Right cardiac atrium (tissue), 5 donors: ENCODE data around the gene LSAMP. TPM values are rescaled to one million over a fixed set of nuclear protein-coding genes. Genes with fewer than 3 reads are reported as not detected.

Experiments used
- ATAC-seq, 2 donors: fragments of 200-7000 bp; cut with Tn5 transposase; one replicate each; pipeline versions ENCODE4 v1.8.0 to v1.9.1; 2020; ENCODE audit warnings: moderate library complexity in 2 of 2, mild to moderate bottlenecking in 1 of 2
- DNase-seq, 3 donors: peaks; one replicate each; pipeline ENCODE4 v3.0.0-alpha.2; 2020
- H3K27ac ChIP-seq: one replicate; pipeline ENCODE4 v1.5.1; 2013; ENCODE audit warnings: mild to moderate bottlenecking, low read length, control low read depth, moderate library complexity
- H3K27me3 ChIP-seq: one replicate; pipeline ENCODE4 v1.6.1; 2013; ENCODE audit not compliant: control insufficient read depth, insufficient read depth
- H3K4me1 ChIP-seq: one replicate; pipeline ENCODE4 v1.6.1; 2013; ENCODE audit warnings: low read length; ENCODE audit not compliant: control insufficient read depth, insufficient read depth
- H3K4me3 ChIP-seq: one replicate; pipeline ENCODE4 v1.5.1; 2013; ENCODE audit warnings: low read length, control low read depth
- H3K9me3 ChIP-seq: one replicate; pipeline ENCODE4 v1.6.1; 2013; ENCODE audit warnings: low read length; ENCODE audit not compliant: control insufficient read depth
- WGBS: extraction: QIAGEN DNeasy Blood & Tissue Kit; methylation state at CpG from one replicate; pipeline ENCODE4 v1.1.7; 2013; 5-methylcytosine and 5-hydroxymethylcytosine counted together
- intact Hi-C, 4 donors: fragments of 100-400 bp; cut with DNase I; formaldehyde crosslinking; loops; one replicate each; pipeline versions ENCODE4 v1.11.0 to v1.14.0; 2022 to 2023
- polyA plus RNA-seq: library from polyadenylated mRNA; stranded (reverse); fragments of 200-250 nt; gene quantifications from one replicate; pipeline ENCODE4 v1.2.3, GENCODE V29; 2013
- total RNA-seq, 4 donors: library from RNA; stranded (reverse); fragmentation: NEBNext Ultra II Directional; extraction: Animal tissue kit (Norgen Biotek cat#: 25700); gene quantifications; one replicate each; pipeline ENCODE4 v1.2.1, GENCODE V29; 2021
- donor health status: healthy with polysubstance abuse.
- donor health status: DM: no; HTN: yes; CAD: no.
- donor health status: DM: no; HTN: no; CAD: no.
- donor health status: DM: no; HTN: yes; CAD: no; lungs with severe emphysema.
- donor health status: DM: yes; HTN: yes; CAD: no.

LSAMP gene
- total and polyA plus RNA-seq, 5 donors, result 1.4 to 6.2 (median 3.7) TPM

- Histone ChIP-seq H3K27ac (no peak overlapping the region), H3K9me3 (no peaks in the 10 kb centered on the region), H3K4me1 (peaks cover 3% of the 10 kb centered on the region), H3K4me3 (no peak overlapping the region), H3K27me3 (no peaks in the 10 kb centered on the region)
- WGBS, result 80% methylated on average over 1 of the region's 1 CpG
- ATAC-seq (no peak), DNase-seq (no peak)
- intact Hi-C loops, result no loop called here
These were observed 569.8 kb downstream of the LSAMP start for GRCh38 chr3:115875460-115875859.

DNA sequence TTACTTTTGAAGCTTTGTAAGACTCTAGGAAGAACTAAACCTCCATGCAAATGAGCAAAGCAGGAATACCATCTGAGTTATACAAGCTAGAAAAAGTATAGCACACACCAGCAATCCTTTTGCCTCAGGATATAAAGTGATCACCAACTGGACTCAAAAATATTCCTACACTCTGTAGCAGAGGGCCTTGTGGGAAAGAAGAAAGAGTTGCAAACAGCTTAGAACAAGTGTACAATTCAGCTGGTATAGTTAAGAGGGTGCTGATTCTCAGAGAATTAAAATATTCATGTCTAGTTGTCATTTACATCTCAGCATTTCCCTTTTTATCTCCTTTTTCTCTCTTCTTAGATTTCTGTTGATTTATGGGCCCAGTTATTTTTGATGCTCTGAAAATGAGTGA is 573.6 kb downstream of the LSAMP start:
- no peak overlapping the region for H3K4me3 ChIP-seq
- DNase-seq (no peak), ATAC-seq (no peak)
- no peak overlapping the region for H3K27ac ChIP-seq
- no peaks in the 10 kb centered on the region for H3K27me3 ChIP-seq
- intact Hi-C loops, result no loop called here
- H3K4me1 ChIP-seq, result no peaks in the 10 kb centered on the region
- no peaks in the 10 kb centered on the region for H3K9me3 ChIP-seq

DNA sequence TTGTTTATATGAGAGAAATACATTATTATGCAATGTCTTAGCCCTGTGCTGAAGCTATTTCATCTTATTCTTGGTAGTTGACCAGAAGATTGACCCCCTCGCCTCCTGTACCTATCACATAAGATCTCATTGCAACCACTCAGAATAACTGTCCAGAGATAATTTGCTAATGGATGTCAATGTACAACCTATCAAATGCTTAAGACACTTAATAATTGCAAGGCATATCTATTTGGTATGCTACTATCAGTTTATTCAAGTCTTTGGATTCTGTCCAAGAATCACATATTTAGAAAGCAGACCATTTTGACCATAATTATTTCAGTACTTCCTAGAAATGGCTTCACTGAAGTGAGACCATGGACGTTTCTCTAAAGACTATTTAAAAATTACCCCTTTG is 580.4 kb downstream of the LSAMP start:
- Histone ChIP-seq H3K4me1 (no peaks in the 10 kb centered on the region), H3K27me3 (no peaks in the 10 kb centered on the region), H3K9me3 (no peaks in the 10 kb centered on the region), H3K4me3 (no peak overlapping the region), H3K27ac (no peak overlapping the region)
- intact Hi-C loops, result no loop called here
- no peak for DNase-seq
- 41% methylated on average over 2 of the region's 2 CpGs for whole genome bisulfite sequencing
- no peak for ATAC-seq

- Histone ChIP-seq H3K27ac (no peak overlapping the region), H3K27me3 (no peaks in the 10 kb centered on the region), H3K4me3 (no peak overlapping the region), H3K9me3 (no peaks in the 10 kb centered on the region), H3K4me1 (no peaks in the 10 kb centered on the region)
- intact Hi-C loops, result no loop called here
- DNase-seq (no peak), ATAC-seq (peak in 1 of 2 donors; percentile 28)
- WGBS, result 58% methylated on average over 6 of the region's 6 CpGs
These were observed 582.4 kb downstream of the LSAMP start for GRCh38 chr3:115862849-115863248.

- Histone ChIP-seq H3K4me3 (no peak overlapping the region), H3K9me3 (no peaks in the 10 kb centered on the region), H3K27me3 (no peaks in the 10 kb centered on the region), H3K4me1 (no peaks in the 10 kb centered on the region), H3K27ac (no peak overlapping the region)
- intact Hi-C loops, result no loop called here
- WGBS, result 59% methylated on average over 1 of the region's 1 CpG
- ATAC-seq, result no peak
- DNase-seq, result no peak
These were observed 583.2 kb downstream of the LSAMP start for GRCh38 chr3:115862099-115862498.

DNA sequence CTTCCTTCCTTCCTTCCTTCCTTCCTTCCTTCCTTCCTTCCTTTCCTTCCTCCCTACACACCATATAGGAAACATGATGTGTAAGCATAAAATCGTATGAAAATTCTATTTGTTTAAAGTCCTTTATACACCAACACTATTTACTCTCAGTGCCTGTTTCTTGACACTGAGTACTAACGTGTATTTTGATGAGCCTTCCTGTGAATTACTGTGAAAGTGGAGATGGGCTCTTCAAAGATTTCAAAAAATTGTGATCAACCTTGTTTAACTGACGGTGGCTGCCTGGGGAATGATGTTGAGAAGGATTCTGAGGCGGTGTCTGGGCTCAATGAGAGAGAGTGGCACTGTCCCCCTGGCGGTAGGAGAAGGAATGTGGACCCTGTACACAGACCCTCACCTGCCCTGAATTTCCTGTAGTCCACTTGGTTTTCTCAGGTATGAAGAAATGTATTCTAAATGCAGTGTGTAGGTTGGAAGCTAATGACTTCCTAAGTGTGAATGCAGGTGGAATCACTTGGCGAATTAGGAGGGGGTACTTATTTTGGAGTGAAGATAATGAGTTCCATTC is 584.0 kb downstream of the LSAMP start:
- H3K27ac ChIP-seq, result no peak overlapping the region

GRCh38 chr3:115860766-115861165 is 584.5 kb downstream of the LSAMP start:
- ATAC-seq, result no peak
- H3K9me3 ChIP-seq, result no peaks in the 10 kb centered on the region
- no peaks in the 10 kb centered on the region for H3K4me1 ChIP-seq
- H3K27me3 ChIP-seq, result no peaks in the 10 kb centered on the region
- no peak overlapping the region for H3K4me3 ChIP-seq
- intact Hi-C loops, result no loop called here
- WGBS, result 84% methylated on average over 2 of the region's 2 CpGs
- no peak overlapping the region for H3K27ac ChIP-seq
- no peak for DNase-seq

More for the DNA sequence above, 584.0 kb downstream of the LSAMP start:
- 81% methylated on average over 6 of the region's 6 CpGs for WGBS
- Histone ChIP-seq H3K4me3 (no peak overlapping the region), H3K9me3 (no peaks in the 10 kb centered on the region), H3K27me3 (no peaks in the 10 kb centered on the region), H3K4me1 (no peaks in the 10 kb centered on the region)
- ATAC-seq (no peak), DNase-seq (no peak)
- intact Hi-C loops, result no loop called here

DNA sequence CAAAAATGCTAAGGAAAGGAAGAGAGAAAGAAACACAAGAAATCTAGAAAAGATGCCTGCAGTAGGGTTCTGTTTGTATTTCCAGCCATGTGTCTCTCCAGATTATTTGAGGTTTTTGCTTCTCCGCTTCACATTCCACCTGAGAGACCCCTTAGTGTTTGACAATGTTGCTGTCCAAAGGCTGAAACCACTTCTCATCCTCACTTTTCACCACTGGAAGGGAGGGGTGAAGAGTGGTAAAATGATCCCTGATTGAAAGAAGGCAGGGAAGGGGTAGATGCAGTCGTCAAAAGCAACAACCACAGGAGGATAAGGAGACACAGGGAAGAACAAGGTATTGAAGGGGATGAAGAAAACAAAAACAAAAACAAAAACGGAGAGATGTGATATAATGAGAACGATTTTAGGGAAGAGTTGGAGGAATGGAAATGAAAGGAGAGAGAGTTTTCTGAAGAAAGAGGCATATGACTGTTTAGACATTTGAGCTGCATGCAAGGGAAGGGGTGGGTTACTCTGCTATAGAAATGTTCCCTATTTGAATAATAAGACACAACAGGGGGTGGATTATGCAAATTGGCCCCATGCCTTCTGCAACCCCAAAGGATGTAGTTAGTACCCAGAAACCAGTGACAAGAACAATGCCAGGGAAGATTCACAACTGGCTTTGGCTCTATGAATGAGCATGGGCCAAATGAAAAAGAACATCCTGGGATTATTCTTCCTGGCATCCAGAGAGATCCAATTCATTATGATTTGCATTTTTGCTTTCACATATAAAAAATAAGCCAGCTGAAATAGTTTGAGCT is 586.1 kb downstream of the LSAMP start:
- H3K27ac ChIP-seq, result no peak overlapping the region
- no peak overlapping the region for H3K4me3 ChIP-seq
- 16% methylated on average over 4 of the region's 4 CpGs for WGBS
- ATAC-seq (no peak), DNase-seq (no peak)
- intact Hi-C loops, result no loop called here
- no peaks in the 10 kb centered on the region for H3K9me3 ChIP-seq
- H3K27me3 ChIP-seq, result no peaks in the 10 kb centered on the region
- H3K4me1 ChIP-seq, result no peaks in the 10 kb centered on the region

- Histone ChIP-seq H3K9me3 (no peaks in the 10 kb centered on the region), H3K27me3 (no peaks in the 10 kb centered on the region), H3K27ac (no peak overlapping the region), H3K4me1 (no peaks in the 10 kb centered on the region), H3K4me3 (no peak overlapping the region)
- ATAC-seq (no peak), DNase-seq (no peak)
- intact Hi-C loops, result no loop called here
- WGBS, result 71% methylated on average over 3 of the region's 3 CpGs
These were observed 587.7 kb downstream of the LSAMP start for GRCh38 chr3:115857518-115858136.

GRCh38 chr3:115855911-115856310 is 589.4 kb downstream of the LSAMP start:
- intact Hi-C loops, result no loop called here
- Histone ChIP-seq H3K4me3 (no peak overlapping the region), H3K4me1 (no peaks in the 10 kb centered on the region), H3K27ac (no peak overlapping the region), H3K9me3 (no peaks in the 10 kb centered on the region), H3K27me3 (no peaks in the 10 kb centered on the region)
- no peak for ATAC-seq
- 81% methylated on average over 1 of the region's 1 CpG for WGBS
- no peak for DNase-seq

GRCh38 chr3:115853104-115853503 is 592.2 kb downstream of the LSAMP start:
- H3K27ac ChIP-seq, result no peak overlapping the region
- intact Hi-C loops, result no loop called here
- ATAC-seq, result no peak
- H3K27me3 ChIP-seq, result no peaks in the 10 kb centered on the region
- H3K4me1 ChIP-seq, result no peaks in the 10 kb centered on the region
- no peak for DNase-seq
- no peaks in the 10 kb centered on the region for H3K9me3 ChIP-seq
- H3K4me3 ChIP-seq, result no peak overlapping the region
